Prostate gland (tissue), 2 donors: ENCODE results near the gene SFMBT1. TPM values are rescaled to one million over a fixed set of nuclear protein-coding genes. Genes with fewer than 3 reads are reported as not detected.

Experiments used
- DNase-seq: peaks from one replicate; pipeline ENCODE4 v3.0.0-alpha.2; 2019; ENCODE audit warnings: low spot score
- H3K27ac ChIP-seq, 2 donors: fragments of 200-600 bp; sonication (generic); 2 replicates each; pipeline ENCODE4 v1.5.1; 2017 to 2019
- H3K27me3 ChIP-seq: fragments of 200-600 bp; sonication (generic); replicated peaks from 2 replicates; pipeline ENCODE4 v1.5.1; 2019; ENCODE audit not compliant: insufficient read depth
- H3K36me3 ChIP-seq, 2 donors: fragments of 200-600 bp; sonication (generic); 1 replicate in 1 of 2; 2 replicates in 1 of 2; pipeline versions ENCODE4 v1.5.1 to v1.8.1; 2017 to 2019
- H3K4me1 ChIP-seq: fragments of 200-600 bp; sonication (generic); replicated peaks from 2 replicates; pipeline ENCODE4 v1.5.1; 2019
- H3K4me3 ChIP-seq, 2 donors: fragments of 200-600 bp; sonication (generic); 2 replicates each; pipeline ENCODE4 v1.5.1; 2017 to 2019
- H3K9me3 ChIP-seq: fragments of 200-600 bp; sonication (generic); 2 replicates; pipeline ENCODE4 v1.5.1; 2017
- POLR2A ChIP-seq: fragments of 450-650 bp; IDR thresholded peaks from one replicate; pipeline ENCODE4 v1.6.1; 2016; ENCODE audit warnings: antibody characterized with exemption, mild to moderate bottlenecking
- POLR2AphosphoS5 ChIP-seq: sonication (generic); formaldehyde crosslinking; IDR thresholded peaks from one replicate; pipeline ENCODE4 v1.6.1; 2017; ENCODE audit warnings: antibody characterized with exemption
- WGBS: methylation state at CpG from one replicate; pipeline ENCODE4 v1.1.5; 2018; 5-methylcytosine and 5-hydroxymethylcytosine counted together
- intact Hi-C: fragments of 100-400 bp; cut with DNase I; formaldehyde crosslinking; loops from one replicate; pipeline ENCODE4 v1.14.2; 2022
- total RNA-seq, 2 donors: library from RNA; depleted of rRNA; stranded (reverse); fragments of >200 nt; gene quantifications; one replicate each; pipeline ENCODE4 v1.1.0, GENCODE V29; 2016
- TF ChIP-seq, protein P1 (sequence below), 4 experiments: fragments of 200-600 bp in 2 of 4; fragments of 450-650 bp in 2 of 4; sonication (generic) in 2 of 4; IDR thresholded peaks; 1 replicate in 3 of 4; 2 replicates in 1 of 4; pipeline ENCODE4 v1.5.1; 2016 to 2019; ENCODE audit warnings: antibody characterized with exemption in 4 of 4, mild to moderate bottlenecking in 2 of 4, moderate library complexity in 2 of 4

Gene SFMBT1
- total RNA-seq, 2 donors from 2014 or later: 35.3 to 37.4 TPM

DNA sequence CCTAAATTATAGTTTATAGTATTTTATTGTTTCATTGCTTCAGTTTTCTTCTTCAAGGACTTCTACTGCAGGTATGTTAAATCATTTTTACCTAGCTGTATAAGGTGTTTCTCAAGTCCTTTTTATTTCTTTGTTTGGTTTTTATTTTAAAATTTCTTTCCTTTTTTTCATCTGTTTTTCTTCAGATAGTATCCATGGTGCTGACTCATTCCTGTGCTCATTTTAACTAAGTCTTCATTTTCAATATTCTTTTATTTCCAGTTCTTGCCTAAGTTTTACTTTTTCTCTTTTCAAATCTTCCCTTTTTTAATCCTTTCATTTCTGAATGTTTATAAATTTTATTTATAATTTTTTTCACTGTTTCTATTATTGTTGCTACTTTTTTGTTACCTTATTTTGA is 106.3 kb downstream of the SFMBT1 start:
- Histone ChIP-seq H3K27me3 (no peaks in the 10 kb centered on the region), H3K27ac (no peak overlapping the region), H3K36me3 (no peaks in the 10 kb centered on the region), H3K4me3 (no peak overlapping the region), H3K4me1 (no peaks in the 10 kb centered on the region), H3K9me3 (no peaks in the 10 kb centered on the region)
- no peak for DNase-seq
- intact Hi-C loops: loop anchor here (10.0 kb wide), 1 partner anchor 195 kb away; no protein-coding TSS in a partner anchor
- no peak for TF ChIP-seq POLR2AphosphoS5
- TF ChIP-seq POLR2A: no peak
- TF ChIP-seq, protein P1, sequence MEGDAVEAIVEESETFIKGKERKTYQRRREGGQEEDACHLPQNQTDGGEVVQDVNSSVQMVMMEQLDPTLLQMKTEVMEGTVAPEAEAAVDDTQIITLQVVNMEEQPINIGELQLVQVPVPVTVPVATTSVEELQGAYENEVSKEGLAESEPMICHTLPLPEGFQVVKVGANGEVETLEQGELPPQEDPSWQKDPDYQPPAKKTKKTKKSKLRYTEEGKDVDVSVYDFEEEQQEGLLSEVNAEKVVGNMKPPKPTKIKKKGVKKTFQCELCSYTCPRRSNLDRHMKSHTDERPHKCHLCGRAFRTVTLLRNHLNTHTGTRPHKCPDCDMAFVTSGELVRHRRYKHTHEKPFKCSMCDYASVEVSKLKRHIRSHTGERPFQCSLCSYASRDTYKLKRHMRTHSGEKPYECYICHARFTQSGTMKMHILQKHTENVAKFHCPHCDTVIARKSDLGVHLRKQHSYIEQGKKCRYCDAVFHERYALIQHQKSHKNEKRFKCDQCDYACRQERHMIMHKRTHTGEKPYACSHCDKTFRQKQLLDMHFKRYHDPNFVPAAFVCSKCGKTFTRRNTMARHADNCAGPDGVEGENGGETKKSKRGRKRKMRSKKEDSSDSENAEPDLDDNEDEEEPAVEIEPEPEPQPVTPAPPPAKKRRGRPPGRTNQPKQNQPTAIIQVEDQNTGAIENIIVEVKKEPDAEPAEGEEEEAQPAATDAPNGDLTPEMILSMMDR (IDR thresholded peaks at IDR 0.05): no peak

DNA sequence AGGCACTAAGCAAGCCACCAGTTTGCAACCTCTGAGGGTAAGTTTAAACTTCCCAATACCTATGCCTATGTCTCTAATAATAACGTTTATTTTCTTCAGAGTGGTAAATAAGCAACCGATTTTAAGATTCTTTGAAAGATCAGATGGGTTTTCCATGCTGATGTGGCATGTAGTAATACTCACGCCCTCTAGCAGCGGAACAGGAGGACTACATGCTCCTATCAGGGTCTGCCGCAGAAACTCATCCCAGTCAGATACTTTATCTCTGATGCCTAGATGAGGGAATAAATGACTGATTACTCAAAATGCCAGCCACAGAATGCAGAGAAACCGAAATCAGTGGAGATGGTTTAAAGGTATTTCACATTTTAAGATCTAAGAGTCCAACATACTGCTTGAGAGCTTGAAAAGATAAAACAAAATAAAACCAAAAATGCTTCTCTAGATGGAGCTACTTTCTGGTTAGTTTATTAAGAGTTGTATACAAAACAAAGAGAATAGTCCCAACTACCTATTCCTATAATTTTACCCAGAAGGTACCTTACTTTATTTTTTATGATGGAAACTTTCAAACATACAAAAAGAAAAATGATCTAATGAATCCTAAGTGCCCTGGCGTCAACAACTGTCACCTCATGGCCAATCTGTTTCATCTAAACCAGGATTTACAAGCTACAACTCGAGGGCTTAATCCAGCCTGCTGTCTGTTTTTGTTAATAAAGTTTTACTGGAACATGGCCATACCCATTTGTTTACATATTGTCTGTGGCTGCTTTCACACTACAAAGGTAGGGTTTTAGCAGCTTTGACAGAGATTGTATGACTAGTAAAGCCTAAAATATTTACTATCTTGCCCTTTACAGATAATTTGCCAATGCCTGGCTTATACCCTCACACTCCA is 111.0 kb downstream of the SFMBT1 start:
- Histone ChIP-seq H3K9me3 (no peaks in the 10 kb centered on the region), H3K36me3 (no peaks in the 10 kb centered on the region), H3K27ac (no peak overlapping the region), H3K4me1 (no peaks in the 10 kb centered on the region), H3K27me3 (no peaks in the 10 kb centered on the region), H3K4me3 (no peak overlapping the region)
- 12% methylated on average over 8 of the region's 8 CpGs for WGBS
- TF ChIP-seq, protein P1 (IDR thresholded peaks at IDR 0.05): peak; percentile 29 to 68 (median 44)
- no peak for TF ChIP-seq POLR2A
- peak; percentile 39 for DNase-seq
- intact Hi-C loops: loop anchor here (5.0 to 10.0 kb wide), 2 partner anchors 137 to 190 kb away; no protein-coding TSS in a partner anchor

DNA sequence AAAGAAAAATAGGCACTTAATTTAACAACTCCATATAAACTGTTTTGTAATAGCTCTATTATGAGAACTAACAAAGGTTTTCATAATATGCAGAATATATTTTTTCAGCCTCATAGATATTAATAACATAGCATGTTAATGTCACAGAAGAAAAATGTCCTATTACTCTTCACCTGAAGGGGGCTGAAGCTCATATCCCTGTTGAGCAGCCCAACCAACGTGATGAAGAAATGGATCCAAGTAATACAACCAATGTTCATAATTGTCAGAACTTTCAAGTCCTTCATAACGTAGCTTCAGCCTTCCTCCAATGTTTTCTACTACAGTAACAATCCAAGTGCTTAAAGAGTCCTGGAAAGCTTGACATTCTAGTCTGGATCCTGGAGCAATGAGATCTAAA is 114.0 kb downstream of the SFMBT1 start:
- intact Hi-C loops: loop anchor here (5.0 to 10.0 kb wide), 2 partner anchors 140 to 187 kb away; no protein-coding TSS in a partner anchor

DNA sequence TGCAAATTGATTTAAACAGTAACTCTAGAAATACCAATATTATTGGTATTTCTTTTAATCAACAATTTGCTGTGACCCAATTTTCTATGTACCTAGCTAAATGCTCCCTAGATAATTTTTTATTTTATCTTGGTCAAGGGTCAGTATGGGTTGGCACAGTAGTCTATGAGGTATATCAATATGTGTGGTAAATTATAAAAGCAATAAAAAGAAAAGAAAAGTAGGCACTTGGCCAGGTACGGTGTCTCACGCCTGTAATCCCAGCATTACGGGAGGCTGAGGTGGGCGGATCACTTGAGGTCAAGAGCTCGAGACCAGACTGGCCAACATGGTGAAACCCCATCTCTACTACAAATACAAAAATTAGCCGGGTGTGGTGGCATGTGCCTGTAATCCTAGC is 114.5 kb downstream of the SFMBT1 start:
- H3K4me3 ChIP-seq: no peak overlapping the region
- intact Hi-C loops: loop anchor here (5.0 to 10.0 kb wide), 2 partner anchors 141 to 187 kb away; no protein-coding TSS in a partner anchor
- 88% methylated on average over 6 of the region's 6 CpGs for WGBS

More for the DNA sequence above, 114.0 kb downstream of the SFMBT1 start:
- TF ChIP-seq POLR2A: no peak
- TF ChIP-seq, protein P1 (IDR thresholded peaks at IDR 0.05): no peak
- no peak for TF ChIP-seq POLR2AphosphoS5
- H3K4me3 ChIP-seq: no peak overlapping the region
- no peak for DNase-seq
- H3K27me3 ChIP-seq: no peaks in the 10 kb centered on the region
- no peaks in the 10 kb centered on the region for H3K4me1 ChIP-seq
- H3K27ac ChIP-seq: no peak overlapping the region
- H3K36me3 ChIP-seq: no peaks in the 10 kb centered on the region
- H3K9me3 ChIP-seq: no peaks in the 10 kb centered on the region
- WGBS: 89% methylated on average over 2 of the region's 2 CpGs

More for the DNA sequence above, 114.5 kb downstream of the SFMBT1 start:
- H3K27ac ChIP-seq: no peak overlapping the region
- H3K36me3 ChIP-seq: no peaks in the 10 kb centered on the region
- no peaks in the 10 kb centered on the region for H3K27me3 ChIP-seq
- no peak for DNase-seq
- TF ChIP-seq POLR2AphosphoS5 (no peak), POLR2A (no peak)
- TF ChIP-seq, protein P1 (IDR thresholded peaks at IDR 0.05): no peak
- H3K9me3 ChIP-seq: no peaks in the 10 kb centered on the region
- no peaks in the 10 kb centered on the region for H3K4me1 ChIP-seq
